OCI-LY7 (cell line): ENCODE measurements around the gene TP73. TPM values are rescaled to one million over a fixed set of nuclear protein-coding genes. Genes with fewer than 3 reads are reported as not detected.

Experiments used
- BruUV-seq: library from RNA; stranded (reverse); fragments of 400-500 nt; replicated peaks from 2 replicates; lab custom pipeline; 2021; lab: Mats Ljungman, UMichigan
- CTCF ChIA-PET: fragments of 300-600 bp; sonication (Branson Sonifier 250); formaldehyde crosslinking; loops from one replicate; lab custom pipeline; 2022; ENCODE audit warnings: antibody characterized with exemption; ENCODE audit not compliant: unreplicated experiment; lab: Charles Lee
- POLR2A ChIA-PET: fragments of 300-600 bp; sonication (Branson Sonifier 250); formaldehyde crosslinking; loops from one replicate; lab custom pipeline; 2022; ENCODE audit warnings: antibody characterized with exemption; lab: Charles Lee
- DNase-seq: peaks from one replicate; pipeline ENCODE4 v3.0.0-alpha.2; 2015; ENCODE audit warnings: low spot score
- H2AFZ ChIP-seq: fragments of 200-600 bp; sonication (generic), shearing (Covaris generic); 2 replicates; pipeline ENCODE4 v1.6.1; 2014; ENCODE audit warnings: mild to moderate bottlenecking, antibody characterized with exemption, low read length, moderate library complexity
- H3K27ac ChIP-seq: fragments of 200-600 bp; sonication (generic); 2 replicates; pipeline ENCODE4 v1.5.1; 2014; ENCODE audit warnings: mixed run types, low read depth, mild to moderate bottlenecking, moderate library complexity, low read length, inconsistent platforms; ENCODE audit not compliant: poor library complexity, severe bottlenecking
- H3K36me3 ChIP-seq: fragments of 200-600 bp; sonication (generic); 2 replicates; pipeline ENCODE4 v1.6.1; 2014; ENCODE audit warnings: mild to moderate bottlenecking, antibody characterized with exemption, low read length, moderate library complexity, mixed read lengths; ENCODE audit not compliant: insufficient read depth
- H3K4me1 ChIP-seq: fragments of 200-600 bp; sonication (generic); 2 replicates; pipeline ENCODE4 v1.5.1; 2014; ENCODE audit warnings: mild to moderate bottlenecking, low read length; ENCODE audit not compliant: insufficient read depth, poor library complexity, severe bottlenecking
- H3K4me2 ChIP-seq: fragments of 200-600 bp; sonication (generic); 2 replicates; pipeline ENCODE4 v1.6.1; 2014; ENCODE audit warnings: mild to moderate bottlenecking, low read length
- H3K4me3 ChIP-seq: fragments of 200-600 bp; sonication (generic); 2 replicates; pipeline ENCODE4 v1.5.1; 2014; ENCODE audit warnings: mild to moderate bottlenecking, low read depth, low read length; ENCODE audit not compliant: poor library complexity, severe bottlenecking
- H3K79me2 ChIP-seq: fragments of 200-600 bp; sonication (generic); 2 replicates; pipeline ENCODE4 v1.6.1; 2016; ENCODE audit warnings: low read depth, mild to moderate bottlenecking, low read length, moderate library complexity, mixed read lengths; ENCODE audit not compliant: insufficient read depth
- H3K9me2 ChIP-seq: fragments of 200-600 bp; sonication (generic); 2 replicates; pipeline ENCODE4 v1.6.1; 2016; ENCODE audit warnings: mild to moderate bottlenecking, low read length, mixed read lengths; ENCODE audit not compliant: insufficient read depth
- H3K9me3 ChIP-seq: fragments of 200-600 bp; sonication (generic); 2 replicates; pipeline ENCODE4 v1.6.1; 2014; ENCODE audit warnings: mild to moderate bottlenecking, mixed run types, low read length, mixed read lengths
- H4K20me1 ChIP-seq: fragments of 200-600 bp; sonication (generic); 2 replicates; pipeline ENCODE4 v1.6.1; 2014; ENCODE audit warnings: mild to moderate bottlenecking, antibody characterized with exemption, low read length, moderate library complexity, mixed read lengths; ENCODE audit not compliant: insufficient read depth
- EZH2phosphoT487 ChIP-seq: fragments of 200-600 bp; sonication (generic); IDR thresholded peaks from 2 replicates; pipeline ENCODE4 v1.6.1; 2018; ENCODE audit warnings: low read depth, borderline replicate concordance, mild to moderate bottlenecking, mixed run types, antibody characterized with exemption, low read length, moderate library complexity, mixed read lengths
- intact Hi-C: fragments of 100-400 bp; cut with micrococcal nuclease; formaldehyde crosslinking; loops from one replicate; pipeline ENCODE4 v1.10.0; 2022; ENCODE audit not compliant: unreplicated experiment
- total RNA-seq, 2 experiments: library from RNA; depleted of rRNA in 1 of 2; stranded (reverse); fragments of >200 nt in 1 of 2; shearing (Covaris generic) in 1 of 2; gene quantifications; 2 replicates each; pipeline ENCODE4 v1.2.3, GENCODE V29; 2014 to 2022
- TF ChIP-seq, protein P1 (sequence below): fragments of 200-600 bp; sonication (generic); conservative IDR thresholded peaks from 2 replicates; pipeline ENCODE4 v1.5.1; 2014; ENCODE audit warnings: mild to moderate bottlenecking, antibody characterized with exemption, low read length, moderate library complexity, mixed read lengths

Gene TP73
- total RNA-seq, 2 experiments from 2014 or later = 0.48 TPM; not detected in 1

GRCh38 chr1:3733883-3734589 is 81.7 kb downstream of the TP73 start:
- BruUV-seq = no TSS peak

DNA sequence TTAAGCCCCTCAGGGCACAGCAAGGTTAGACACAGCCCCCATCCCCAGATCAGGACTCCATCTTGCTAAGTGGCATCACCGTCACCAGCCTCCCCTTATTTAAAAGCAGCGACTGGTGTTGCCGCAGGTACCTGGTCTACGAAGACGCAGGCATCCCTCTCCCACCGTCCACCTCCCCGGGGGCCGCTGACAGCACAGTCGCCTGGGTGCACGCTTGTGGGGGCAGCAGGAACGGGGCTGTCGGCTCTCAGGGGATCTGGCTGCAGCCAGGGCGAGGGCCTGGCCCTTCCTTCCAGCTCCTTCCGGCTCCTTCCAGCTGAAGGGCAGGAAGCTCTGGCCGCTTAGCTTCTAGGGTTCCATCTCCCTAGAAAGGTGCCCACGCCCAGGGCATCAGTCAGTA is 82.3 kb downstream of the TP73 start:
- intact Hi-C loops = no loop called here

More at GRCh38 chr1:3733883-3734589, 81.7 kb downstream of the TP73 start:
- Histone ChIP-seq H3K27ac (no peak overlapping the region), H4K20me1 (no peaks in the 10 kb centered on the region), H3K9me2 (no peaks in the 10 kb centered on the region), H3K4me3 (no peak overlapping the region), H3K4me1 (no peaks in the 10 kb centered on the region), H3K9me3 (no peaks in the 10 kb centered on the region), H3K36me3 (no peaks in the 10 kb centered on the region), H3K79me2 (no peaks in the 10 kb centered on the region), H2AFZ (no peak overlapping the region), H3K4me2 (no peak overlapping the region)
- intact Hi-C loops = no loop called here
- ChIA-PET POLR2A (no interaction called here), CTCF (no interaction called here)
- TF ChIP-seq EZH2phosphoT487 = no peak
- TF ChIP-seq, protein P1, sequence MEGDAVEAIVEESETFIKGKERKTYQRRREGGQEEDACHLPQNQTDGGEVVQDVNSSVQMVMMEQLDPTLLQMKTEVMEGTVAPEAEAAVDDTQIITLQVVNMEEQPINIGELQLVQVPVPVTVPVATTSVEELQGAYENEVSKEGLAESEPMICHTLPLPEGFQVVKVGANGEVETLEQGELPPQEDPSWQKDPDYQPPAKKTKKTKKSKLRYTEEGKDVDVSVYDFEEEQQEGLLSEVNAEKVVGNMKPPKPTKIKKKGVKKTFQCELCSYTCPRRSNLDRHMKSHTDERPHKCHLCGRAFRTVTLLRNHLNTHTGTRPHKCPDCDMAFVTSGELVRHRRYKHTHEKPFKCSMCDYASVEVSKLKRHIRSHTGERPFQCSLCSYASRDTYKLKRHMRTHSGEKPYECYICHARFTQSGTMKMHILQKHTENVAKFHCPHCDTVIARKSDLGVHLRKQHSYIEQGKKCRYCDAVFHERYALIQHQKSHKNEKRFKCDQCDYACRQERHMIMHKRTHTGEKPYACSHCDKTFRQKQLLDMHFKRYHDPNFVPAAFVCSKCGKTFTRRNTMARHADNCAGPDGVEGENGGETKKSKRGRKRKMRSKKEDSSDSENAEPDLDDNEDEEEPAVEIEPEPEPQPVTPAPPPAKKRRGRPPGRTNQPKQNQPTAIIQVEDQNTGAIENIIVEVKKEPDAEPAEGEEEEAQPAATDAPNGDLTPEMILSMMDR = no peak
- no peak for DNase-seq

More for the DNA sequence above, 82.3 kb downstream of the TP73 start:
- no peak for DNase-seq
- Histone ChIP-seq H3K27ac (no peak overlapping the region), H3K4me1 (no peaks in the 10 kb centered on the region), H4K20me1 (no peaks in the 10 kb centered on the region), H3K4me2 (no peak overlapping the region), H2AFZ (no peak overlapping the region), H3K79me2 (no peaks in the 10 kb centered on the region), H3K9me2 (no peaks in the 10 kb centered on the region), H3K36me3 (no peaks in the 10 kb centered on the region), H3K4me3 (no peak overlapping the region), H3K9me3 (no peaks in the 10 kb centered on the region)
- ChIA-PET CTCF (no interaction called here), POLR2A (no interaction called here)
- no peak for TF ChIP-seq EZH2phosphoT487
- TF ChIP-seq, protein P1 = no peak
- BruUV-seq = no TSS peak
